Inferior parietal cortex (tissue), 1 donor: ENCODE data around the gene THOC1.

Experiments
- DNase-seq: peaks from one replicate; pipeline ENCODE4 v3.0.0-alpha.2; 2016; ENCODE audit errors: extremely low spot score

Gene THOC1

DNA sequence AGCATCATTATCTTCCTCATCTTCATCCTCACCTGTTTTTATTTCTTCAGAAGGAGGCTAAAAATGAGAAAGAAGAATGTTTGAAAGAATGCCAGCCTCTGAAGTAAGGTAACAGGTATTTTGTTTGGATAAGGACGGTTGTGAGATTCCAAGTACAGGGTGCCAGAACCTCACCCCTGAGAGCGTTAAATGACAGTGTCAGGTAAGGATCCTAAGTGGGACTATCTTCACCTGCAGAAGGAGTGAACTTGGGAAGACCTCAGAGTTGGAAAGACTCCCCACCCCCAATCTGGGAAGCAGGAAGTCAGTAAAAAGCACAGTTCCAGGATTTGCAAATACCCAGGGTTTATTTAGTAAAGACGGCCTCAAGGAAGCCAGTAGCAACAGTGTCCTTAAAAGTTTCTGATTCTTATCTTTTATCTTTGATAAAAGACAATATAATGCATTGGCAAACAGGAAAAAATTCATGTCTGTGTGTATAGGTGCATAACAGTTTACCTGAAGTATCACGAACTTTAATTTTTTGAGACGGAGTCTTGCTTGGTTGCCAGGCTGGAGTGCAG is 52.3 kb downstream of the THOC1 start:
- no peak for DNase-seq

DNA sequence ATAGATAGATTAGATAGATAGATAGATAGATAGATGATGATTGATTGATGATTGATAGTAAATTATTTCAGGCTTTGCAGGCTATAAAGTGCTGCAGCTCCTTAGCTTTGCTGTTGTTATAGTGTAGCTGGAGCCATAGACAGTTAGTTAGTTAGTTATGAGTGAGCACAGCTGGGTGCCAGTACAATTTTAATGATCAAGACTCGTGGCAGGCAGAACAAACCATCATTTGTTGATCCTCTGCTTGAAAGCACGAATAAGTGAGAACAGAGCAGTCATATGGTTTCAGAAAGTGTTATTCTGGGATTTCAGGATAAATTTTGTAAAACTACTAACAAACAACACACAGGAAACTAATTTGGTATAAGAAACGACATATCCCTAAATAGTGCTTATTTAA is 53.9 kb downstream of the THOC1 start:
- DNase-seq = no peak

DNA sequence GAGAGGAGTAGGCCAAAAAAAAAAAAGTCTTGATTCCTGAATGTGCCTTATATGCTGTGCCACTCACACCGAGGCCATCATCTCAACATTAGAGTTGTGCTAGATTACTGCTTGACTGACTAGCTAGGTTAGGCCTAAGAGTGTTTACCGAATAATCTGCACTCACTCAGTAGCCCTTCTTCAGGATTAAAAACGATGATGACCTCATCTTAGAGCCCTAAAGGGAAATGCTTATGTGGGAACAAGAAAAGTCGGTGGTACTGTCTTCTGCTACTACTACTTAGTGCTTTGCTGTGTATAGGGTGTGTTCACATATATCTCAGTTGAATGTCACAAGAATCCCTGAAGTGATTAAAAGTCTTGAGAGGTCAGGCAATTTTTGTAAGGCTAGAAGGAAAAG is 54.3 kb downstream of the THOC1 start:
- no peak for DNase-seq

DNA sequence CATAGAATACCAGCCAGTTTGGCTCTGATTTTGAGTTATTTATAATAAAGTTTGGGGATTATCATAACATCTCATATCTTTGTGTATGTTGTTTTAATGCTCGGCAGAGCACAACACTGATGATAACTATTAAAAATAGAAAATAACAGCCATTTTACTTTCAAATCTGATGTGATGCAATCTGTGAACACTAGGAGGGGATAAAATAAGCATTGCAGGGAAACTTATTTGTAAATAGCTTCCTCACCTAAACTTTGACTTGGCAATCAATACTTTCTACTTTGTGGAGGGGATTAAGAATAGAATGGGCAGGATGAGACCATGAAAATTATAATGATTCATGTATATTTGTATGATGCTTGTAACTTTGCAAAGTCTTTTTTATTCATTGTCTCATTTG is 55.1 kb downstream of the THOC1 start:
- DNase-seq = no peak

DNA sequence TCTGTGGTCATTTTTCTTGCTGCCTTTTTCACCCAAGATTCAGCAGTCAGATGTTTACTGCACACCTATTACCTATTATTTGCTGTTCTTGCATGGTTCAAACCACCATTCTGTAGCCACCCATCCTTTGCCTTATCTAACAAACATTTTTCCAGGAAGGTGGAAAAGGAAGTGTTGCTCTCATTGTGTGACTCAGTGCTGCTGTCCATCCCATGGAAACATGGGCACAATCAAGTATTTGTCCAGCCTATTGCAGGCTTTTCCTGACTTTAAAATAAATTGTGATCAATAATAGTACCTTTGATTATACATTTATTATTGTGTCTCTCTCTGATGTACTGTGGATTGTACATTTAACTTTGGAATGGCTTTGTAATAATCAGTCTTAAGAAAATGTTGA is 56.3 kb downstream of the THOC1 start:
- DNase-seq = no peak

DNA sequence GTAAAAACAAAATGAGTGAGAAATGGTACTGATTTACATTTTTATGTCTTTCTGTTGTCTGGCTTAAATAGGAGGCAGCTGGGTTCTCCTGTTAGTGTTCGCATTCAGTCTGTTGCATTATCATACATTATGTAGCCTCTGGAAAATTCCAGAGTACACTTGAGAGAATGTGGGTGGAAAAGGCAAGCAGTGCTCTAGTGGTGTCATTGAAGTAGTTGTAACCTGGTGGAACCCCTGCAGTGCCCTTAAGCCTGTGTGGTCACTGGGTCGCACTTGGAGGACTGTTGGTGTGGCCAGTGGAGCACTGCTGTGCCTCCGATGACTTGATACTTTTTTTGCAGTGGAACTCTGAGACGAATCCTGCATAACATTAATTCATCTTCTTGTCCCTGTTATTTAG is 57.1 kb downstream of the THOC1 start:
- DNase-seq = no peak

DNA sequence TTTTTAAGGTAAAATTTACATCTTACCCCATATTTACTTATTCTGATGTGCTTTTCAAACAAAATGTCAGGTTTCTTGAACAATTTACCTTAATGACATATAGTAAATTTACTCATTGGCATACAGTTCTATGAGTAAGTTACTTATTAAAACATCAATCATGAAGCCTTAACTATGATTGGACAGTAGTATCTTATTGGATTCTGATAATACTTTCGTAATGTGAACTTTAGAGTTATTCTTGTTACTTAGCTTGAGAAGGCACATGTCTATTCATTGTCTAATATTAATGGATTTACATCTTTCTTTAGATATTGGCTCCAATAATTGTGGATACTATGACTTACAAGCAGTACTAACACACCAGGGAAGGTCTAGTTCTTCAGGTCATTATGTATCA is 57.8 kb downstream of the THOC1 start:
- DNase-seq = no peak

DNA sequence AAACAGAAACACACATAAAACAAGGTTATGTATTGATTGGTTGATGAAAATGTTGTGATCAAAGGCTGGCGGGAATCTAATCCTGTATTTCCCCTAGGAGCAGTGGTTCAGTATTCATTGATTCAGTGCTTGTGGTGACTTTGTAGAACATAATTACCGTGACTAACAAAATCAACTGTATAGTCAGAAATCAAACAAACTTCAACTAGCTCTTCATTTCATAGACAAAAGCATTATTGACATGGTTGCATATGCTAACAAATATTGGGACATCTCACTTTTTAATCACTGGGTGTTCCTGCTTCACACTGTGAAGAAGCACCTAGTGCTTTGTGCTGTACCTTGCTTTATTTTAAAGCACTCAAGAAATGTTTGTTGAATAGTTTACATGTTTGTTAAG is 68.1 kb downstream of the THOC1 start:
- DNase-seq = no peak

DNA sequence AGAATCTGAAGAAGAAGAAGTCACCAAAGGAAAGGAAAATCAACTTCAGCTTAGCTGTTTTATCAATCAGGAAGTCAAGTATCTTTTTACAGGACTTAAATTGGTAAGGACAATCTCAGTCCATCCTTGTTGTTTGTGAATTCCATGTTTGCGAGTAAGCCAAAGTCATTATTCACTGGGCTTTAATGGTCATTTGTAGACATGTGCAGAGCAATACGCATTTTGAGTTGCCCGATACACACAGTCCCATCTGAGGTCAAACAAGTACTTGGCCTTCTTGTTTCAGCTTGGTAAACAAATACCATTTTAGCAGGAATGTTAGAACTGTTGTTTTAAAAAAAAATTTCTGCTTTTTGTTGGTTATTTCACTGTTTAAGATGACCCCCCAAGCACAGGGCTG is 68.6 kb downstream of the THOC1 start:
- DNase-seq = no peak

DNA sequence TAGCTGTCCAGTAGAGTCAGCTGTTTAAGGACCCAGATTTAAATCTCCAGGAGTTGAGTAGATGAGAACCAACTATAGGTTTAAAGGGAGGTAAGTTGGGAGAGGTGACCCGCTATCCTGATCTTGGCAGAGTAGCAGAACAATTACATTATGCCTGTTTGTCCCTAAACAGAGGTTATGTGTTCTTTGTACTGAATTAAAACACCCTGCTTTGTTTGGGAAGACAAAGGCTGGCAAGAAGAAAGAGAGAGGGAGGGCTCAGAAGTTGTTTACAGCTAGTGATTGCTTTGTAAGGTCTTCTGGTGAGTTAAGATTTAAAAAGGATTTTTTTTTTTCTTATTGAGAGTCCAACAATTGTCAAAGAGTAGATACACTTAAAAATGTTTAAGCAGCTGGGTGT is 72.2 kb downstream of the THOC1 start:
- no peak for DNase-seq

DNA sequence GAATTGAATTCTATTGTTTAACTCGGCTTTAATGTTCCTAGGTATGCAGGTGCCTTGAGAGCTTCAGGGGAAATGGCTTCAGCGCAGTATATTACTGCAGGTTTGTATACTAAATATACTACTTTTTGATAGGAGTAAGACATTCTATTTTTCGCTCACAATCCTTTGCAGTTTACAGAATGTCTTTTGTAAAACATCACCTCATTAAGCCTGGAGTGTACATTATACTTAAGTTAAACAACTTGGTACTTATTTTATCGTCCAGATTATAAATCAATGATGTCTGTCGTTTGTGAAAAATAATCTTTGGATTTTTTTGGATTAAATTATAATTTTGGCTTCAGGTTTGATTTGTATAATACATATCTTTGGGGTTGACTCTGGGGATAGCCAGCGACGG is 75.0 kb downstream of the THOC1 start:
- no peak for DNase-seq

DNA sequence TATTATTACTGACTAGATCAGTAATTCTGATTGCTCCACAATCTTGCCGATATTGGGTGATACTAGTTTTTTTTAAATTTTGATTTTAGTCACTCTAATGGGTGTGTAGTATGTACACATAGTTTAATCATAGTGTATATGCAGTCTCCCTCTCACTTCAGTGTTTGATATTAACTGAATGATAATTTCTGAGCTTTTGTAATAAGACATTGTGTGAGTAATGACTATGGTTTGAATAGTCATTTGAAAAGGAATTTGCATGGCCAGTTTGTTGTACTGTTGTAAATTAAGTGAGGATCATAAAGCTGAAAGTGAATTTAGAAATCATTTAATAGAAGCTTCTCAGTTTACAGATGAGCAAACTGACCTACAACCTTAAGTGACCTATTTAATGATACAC is 76.1 kb downstream of the THOC1 start:
- no peak for DNase-seq

DNA sequence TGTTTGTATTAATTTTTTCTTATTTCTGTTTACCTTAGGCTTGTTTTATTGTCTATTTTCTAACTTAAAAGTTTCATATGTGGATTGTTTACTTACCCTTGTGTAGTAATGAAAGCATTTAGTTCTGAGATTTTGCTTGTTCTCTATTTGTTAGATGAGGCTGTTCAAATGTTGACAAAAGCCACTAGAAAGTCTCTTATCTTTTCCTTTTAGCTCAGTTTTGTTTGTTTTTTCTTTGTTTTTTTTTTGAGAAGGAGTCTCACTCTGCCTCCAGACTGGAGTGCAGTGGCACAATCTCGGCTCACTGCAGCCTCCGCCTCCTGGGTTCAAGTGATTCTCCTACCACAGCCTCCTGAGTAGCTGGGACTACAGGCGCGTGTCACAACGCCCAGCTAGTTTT is 78.6 kb downstream of the THOC1 start:
- DNase-seq = no peak

DNA sequence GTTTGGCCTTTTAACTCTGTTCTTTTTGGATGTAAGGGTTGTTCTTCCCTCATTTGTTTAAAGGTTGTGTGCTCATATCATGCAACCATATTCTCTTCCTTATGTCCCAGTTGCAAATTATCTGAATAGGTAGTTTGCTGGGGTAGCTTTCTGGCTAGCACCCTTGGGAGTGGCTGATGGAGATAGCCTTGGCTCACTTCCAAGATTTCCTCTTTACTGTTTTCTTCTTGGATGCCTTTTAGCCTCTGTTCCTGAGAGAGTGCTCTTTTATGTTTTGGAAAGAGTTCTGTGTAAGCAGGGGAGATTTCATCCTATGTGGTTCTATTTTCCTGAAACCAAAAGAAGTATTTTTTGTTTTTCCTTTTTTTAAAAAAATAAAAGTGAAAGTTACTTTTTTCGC is 84.1 kb downstream of the THOC1 start:
- DNase-seq = no peak

DNA sequence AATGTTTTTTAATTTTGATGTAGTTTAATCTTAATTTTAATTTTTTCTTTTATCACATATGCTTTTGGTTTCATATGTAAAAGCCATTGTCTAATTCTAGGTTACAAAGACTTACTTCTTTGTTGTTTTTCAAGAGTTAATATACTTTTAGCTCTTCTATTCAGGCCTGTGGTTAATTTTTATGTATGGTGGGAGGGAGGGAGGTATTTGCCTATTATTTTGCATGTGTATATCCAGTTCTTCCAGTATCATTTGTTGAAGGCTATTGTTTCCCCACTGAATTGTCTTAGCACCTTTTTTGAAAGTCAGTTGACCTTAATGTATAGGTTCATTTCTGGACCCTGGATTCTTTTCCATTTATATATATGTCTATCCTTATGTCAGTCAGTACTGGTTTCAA is 86.1 kb downstream of the THOC1 start:
- no peak for DNase-seq

DNA sequence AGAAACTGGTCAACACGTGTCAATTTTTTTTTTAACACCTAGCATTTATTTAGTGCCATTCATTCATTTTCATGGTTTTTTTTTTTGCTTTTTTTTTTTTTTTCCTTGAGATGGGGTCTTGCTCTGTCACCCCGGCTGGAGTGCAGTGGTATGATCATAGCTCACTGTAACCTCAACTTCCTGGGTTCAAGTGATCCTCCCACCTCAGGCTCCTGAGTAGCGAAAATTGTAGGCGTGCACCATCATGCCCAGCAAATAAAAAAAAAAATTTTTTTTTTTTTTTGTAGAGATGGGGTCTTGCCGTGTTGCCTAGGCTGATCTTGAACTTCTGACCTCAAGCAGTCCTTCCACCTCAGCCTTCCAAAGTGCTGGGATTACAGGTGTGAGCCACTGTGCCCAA is 88.3 kb downstream of the THOC1 start:
- no peak for DNase-seq

DNA sequence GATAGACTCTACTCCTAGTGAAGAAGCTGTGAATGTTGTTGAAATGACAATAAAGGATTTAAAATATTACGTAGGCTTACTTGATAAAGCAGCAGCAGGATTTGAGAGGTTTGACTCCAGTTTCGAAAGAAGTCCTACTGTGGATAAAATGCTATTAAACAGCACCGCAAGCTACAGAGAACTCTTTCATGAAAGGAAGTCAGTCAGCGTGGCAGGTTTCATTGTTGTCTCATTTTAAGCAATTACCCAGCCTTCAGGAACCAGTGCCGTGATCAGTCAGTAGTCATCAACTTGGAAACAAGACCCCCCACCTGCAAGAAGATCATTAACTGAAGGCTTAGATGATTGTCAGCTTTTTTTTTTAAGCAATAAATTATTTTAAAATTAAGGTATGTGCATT is 95.5 kb downstream of the THOC1 start:
- no peak for DNase-seq
